Measurements from ENCODE around the gene UAP1L1. TPM values are rescaled to one million over a fixed set of nuclear protein-coding genes. Genes with fewer than 3 reads are reported as not detected.
"Not testable (repeated sequence)": the region's sequence is repeated elsewhere in the genome, so short reads cannot be mapped to it uniquely, and the experiment has no call there.

The UAP1L1 gene
- total RNA-seq, 4 donors from 2014 or later = 5.0 to 10.1 (median 6.8) TPM

DNA sequence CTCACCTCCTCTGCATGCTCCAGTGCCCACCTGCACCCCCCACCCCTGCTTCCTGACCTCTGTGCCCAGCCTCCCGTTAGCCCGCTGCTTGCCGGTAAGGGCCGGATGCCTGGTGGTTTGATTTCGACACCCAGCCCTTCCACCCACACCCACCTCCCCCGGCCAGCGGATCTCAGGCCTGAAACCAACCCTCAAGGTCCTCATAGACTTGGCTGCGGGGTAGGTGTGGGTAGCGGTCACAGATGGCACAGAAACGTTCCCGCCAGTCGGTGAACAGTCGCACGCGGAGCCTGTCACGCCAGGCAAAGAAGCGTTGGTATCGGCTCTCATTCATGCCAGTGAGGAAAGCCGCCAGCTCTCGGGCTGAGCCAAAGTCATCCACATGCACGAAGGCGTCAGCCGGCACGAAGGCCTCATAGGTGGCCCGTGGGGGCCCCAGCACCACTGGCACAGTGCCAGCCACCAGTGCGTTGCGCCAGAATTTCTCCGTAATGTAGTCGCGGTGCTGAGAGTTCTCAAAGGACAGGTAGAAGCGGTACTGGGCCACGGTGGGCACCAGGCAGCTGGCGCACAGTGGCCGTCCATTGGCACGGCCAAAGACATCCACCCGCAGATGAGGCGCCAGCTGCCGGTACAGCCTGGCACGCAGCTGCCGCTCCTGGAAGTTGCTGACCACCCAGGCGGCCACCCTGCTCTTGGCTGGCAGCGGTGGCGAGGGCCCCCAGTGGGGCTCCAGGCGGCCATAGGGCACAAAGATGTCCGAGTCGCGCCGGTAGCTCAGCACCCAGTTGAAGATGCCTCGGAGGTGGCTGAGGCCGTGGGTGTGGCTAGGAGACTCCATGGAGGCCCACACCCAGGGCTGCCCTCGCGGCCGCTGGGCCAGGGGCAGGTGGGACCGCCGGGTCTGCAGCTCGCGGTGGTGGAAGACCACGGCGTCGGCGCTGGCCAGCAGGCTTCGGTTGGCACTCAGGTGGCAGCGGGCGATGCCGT lies 46.5 kb upstream of the UAP1L1 start:
- Histone ChIP-seq H3K36me3 (no peaks in the 10 kb centered on the region), H3K9me3 (no peaks in the 10 kb centered on the region), H3K4me1 (peaks cover 57% of the 10 kb centered on the region), H3K27me3 (no peaks in the 10 kb centered on the region), H3K4me3 (peak overlapping the region; percentile 13), H3K27ac (no peak overlapping the region)
- 94% methylated on average over 14 of the region's 65 CpGs for WGBS
- TF ChIP-seq POLR2A (IDR thresholded peaks at IDR 0.05) (no peak), EP300 (IDR thresholded peaks at IDR 0.05) (no peak), POLR2AphosphoS5 (IDR thresholded peaks at IDR 0.05) (no peak)
- TF ChIP-seq, protein P1, sequence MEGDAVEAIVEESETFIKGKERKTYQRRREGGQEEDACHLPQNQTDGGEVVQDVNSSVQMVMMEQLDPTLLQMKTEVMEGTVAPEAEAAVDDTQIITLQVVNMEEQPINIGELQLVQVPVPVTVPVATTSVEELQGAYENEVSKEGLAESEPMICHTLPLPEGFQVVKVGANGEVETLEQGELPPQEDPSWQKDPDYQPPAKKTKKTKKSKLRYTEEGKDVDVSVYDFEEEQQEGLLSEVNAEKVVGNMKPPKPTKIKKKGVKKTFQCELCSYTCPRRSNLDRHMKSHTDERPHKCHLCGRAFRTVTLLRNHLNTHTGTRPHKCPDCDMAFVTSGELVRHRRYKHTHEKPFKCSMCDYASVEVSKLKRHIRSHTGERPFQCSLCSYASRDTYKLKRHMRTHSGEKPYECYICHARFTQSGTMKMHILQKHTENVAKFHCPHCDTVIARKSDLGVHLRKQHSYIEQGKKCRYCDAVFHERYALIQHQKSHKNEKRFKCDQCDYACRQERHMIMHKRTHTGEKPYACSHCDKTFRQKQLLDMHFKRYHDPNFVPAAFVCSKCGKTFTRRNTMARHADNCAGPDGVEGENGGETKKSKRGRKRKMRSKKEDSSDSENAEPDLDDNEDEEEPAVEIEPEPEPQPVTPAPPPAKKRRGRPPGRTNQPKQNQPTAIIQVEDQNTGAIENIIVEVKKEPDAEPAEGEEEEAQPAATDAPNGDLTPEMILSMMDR (IDR thresholded peaks at IDR 0.05) = no peak
- no peak for DNase-seq (ENCODE audit: low spot score in 2 of 2)

DNA sequence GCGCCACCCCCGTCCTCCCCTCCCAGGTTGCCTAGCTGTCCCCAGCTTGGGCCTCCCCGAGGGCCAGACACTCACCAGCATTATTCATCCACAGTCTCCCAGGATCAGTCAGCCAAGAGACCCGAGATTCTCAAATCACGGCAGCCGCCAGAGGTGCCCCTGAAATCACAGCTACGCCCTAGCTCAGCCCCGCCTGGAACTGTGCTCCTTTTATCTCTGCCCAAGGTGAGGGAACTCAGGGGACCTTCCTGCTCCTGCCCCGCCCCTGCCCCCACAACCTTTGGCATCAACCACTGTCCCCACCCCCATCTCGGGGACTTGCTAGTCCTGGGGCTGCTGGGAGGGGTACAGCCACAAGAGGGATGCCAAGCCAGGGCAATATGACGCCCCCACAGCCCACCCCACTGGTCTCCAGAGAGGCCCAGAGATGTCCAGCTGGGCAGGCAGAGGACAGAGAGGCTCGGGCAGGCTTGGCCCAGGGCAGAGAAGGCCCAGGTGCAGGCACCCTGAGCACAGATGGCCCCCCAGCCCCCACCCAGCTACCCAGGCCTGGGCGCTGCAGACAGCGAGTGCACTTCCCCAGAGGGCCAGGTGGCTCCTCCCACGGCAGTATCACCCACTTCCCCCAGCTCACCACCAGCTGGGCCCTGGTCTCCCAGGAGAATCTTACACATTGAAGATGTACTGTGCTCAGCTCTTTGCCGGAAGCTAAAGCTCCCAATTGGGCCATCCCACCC lies 45.2 kb upstream of the UAP1L1 start, which contains the start of gene FUT7:
FUT7 (minus strand) TSS at position 185 of the 737 bp plus-strand sequence; CDS start at position 88, 97 bp downstream.
- peak within 1 kb of the TSS; percentile 13 for H3K4me3 ChIP-seq
- WGBS = 83% methylated on average over 6 of the region's 16 CpGs
- no peaks in the 10 kb centered on the region for H3K27me3 ChIP-seq
- H3K9me3 ChIP-seq = no peaks in the 10 kb centered on the region
- TF ChIP-seq EP300 (IDR thresholded peaks at IDR 0.05) = no peak
- TF ChIP-seq, protein P1 (IDR thresholded peaks at IDR 0.05) = no peak
- no peak for TF ChIP-seq POLR2AphosphoS5 (IDR thresholded peaks at IDR 0.05)
- TF ChIP-seq POLR2A (IDR thresholded peaks at IDR 0.05) = no peak
- peaks cover 44% of the 10 kb centered on the region for H3K4me1 ChIP-seq
- no peak within 1 kb of the TSS for H3K27ac ChIP-seq
- H3K36me3 ChIP-seq = no peaks in the 10 kb centered on the region
- DNase-seq (ENCODE audit: low spot score in 2 of 2) = no peak

DNA sequence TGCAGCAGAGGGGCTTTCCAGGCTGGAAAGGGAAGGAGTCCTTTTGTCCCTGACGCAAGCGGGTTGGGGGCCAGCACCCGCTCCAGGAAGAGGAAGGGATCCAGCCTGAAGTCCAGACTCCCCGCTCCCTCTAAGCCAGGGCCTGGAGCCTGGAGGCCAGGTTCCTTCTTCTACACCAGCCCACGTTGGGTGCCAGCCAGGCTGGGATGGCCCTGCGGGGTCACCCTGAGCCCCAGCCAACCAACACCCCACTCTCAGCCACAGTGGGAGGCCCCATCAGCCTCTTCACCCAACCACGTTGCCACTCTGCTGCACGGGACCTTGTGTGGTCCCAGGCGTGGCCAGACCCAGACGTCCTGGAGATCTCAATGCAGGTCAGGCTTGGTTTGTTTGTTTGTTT lies 44.5 kb upstream of the UAP1L1 start:
- Histone ChIP-seq H3K36me3 (peaks cover 4% of the 10 kb centered on the region), H3K4me1 (peaks cover 38% of the 10 kb centered on the region), H3K4me3 (no peak overlapping the region), H3K9me3 (no peaks in the 10 kb centered on the region), H3K27me3 (no peaks in the 10 kb centered on the region), H3K27ac (no peak overlapping the region)
- no peak for DNase-seq (ENCODE audit: low spot score in 2 of 2)
- TF ChIP-seq, protein P1 (IDR thresholded peaks at IDR 0.05) = no peak
- TF ChIP-seq POLR2A (IDR thresholded peaks at IDR 0.05) (no peak), POLR2AphosphoS5 (IDR thresholded peaks at IDR 0.05) (no peak), EP300 (IDR thresholded peaks at IDR 0.05) (no peak)
- 88% methylated on average over 6 of the region's 10 CpGs for WGBS

DNA sequence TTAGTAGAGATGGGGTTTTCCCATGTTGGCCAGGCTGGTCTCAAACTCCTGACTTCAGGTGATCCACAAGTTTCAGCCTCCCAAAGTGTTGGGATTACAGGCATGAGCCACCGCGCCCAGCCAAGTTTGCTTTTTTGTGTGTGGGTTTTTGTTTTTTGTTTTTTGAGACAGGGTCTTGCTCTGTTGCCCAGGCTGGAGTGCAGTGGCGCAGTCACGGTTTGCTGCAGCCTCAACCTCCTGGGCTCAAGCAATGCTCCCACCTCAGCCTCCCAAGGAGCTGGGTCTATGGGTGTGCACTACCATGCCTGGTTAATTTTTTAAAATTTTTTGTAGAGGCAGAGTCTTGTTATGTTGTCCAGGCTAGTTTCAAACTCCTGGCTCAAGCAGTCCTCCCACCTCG lies 43.8 kb upstream of the UAP1L1 start:
- H3K27ac ChIP-seq; H3K27me3 ChIP-seq; H3K9me3 ChIP-seq; H3K36me3 ChIP-seq; DNase-seq (ENCODE audit: low spot score in 2 of 2): not testable (repeated sequence)
- WGBS = 90% methylated on average over 5 of the region's 5 CpGs
- H3K4me1 ChIP-seq = peaks cover 36% of the 10 kb centered on the region
- H3K4me3 ChIP-seq = peak overlapping the region; percentile 7

DNA sequence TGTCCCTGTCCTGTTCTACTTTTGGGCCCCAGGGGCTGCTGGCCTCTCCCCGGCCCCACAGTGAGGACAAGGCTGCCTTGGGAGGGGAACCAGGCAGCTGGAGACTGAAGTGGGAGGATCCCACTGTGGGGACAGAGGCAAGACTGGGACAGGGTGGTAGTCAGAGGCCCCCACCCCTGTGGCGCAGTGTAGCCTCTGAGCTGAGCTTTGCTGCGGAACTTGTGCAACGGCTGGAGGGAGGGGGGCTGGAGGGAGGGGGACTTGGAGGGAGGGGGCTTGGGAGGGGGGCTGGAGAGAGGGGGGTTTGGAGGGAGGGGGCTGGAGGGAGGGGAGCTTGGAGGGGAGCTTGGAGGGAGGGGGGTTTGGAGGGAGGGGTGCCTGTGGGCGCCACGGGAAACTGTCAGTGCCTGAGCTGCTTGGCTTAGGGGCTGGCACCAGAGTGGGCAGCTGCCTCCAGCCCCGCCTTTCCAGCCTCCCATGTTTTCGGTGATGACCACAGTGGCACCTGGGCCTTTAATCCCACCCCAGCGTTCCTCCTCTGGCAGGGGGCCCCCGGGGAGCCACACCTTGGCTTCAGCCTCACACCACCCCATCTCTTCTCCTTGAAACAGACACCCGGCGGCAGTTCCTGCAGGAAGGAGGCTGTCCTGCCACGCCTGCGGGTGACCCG lies 43.1 kb upstream of the UAP1L1 start:
- no peak for DNase-seq (ENCODE audit: low spot score in 2 of 2)
- Histone ChIP-seq H3K4me3 (peak overlapping the region; percentile 7), H3K36me3 (peaks cover 12% of the 10 kb centered on the region), H3K9me3 (no peaks in the 10 kb centered on the region), H3K27me3 (no peaks in the 10 kb centered on the region), H3K27ac (no peak overlapping the region), H3K4me1 (peaks cover 29% of the 10 kb centered on the region)
- no peak for TF ChIP-seq POLR2AphosphoS5 (IDR thresholded peaks at IDR 0.05)
- TF ChIP-seq POLR2A (IDR thresholded peaks at IDR 0.05) = no peak
- TF ChIP-seq, protein P1 (IDR thresholded peaks at IDR 0.05) = no peak
- TF ChIP-seq EP300 (IDR thresholded peaks at IDR 0.05) = no peak
- 22% methylated on average over 12 of the region's 15 CpGs for WGBS

Data from suprapubic skin (tissue), 4 donors.